ENCODE results near the gene ESPNL. TPM values are rescaled to one million over a fixed set of nuclear protein-coding genes. Genes with fewer than 3 reads are reported as not detected.
"Not testable (repeated sequence)": the region's sequence is repeated elsewhere in the genome, so short reads cannot be mapped to it uniquely, and the experiment has no call there.

Gene ESPNL
- total and polyA plus RNA-seq, 10 donors: 0.65 to 6.2 (median 1.7) TPM

GRCh38 chr2:238114851-238115660 is 14.9 kb downstream of the ESPNL start:
- peak; percentile 72 for DNase-seq
- Histone ChIP-seq H3K27me3 (replicated peaks in 1 of 7) (peaks cover 0 to 27% (median 0%) of the 10 kb centered on the region in 7 donors), H3K4me3 (no peak overlapping the region), H3K27ac (peak overlapping the region in 1 of 8 donors; percentile 43), H3K9me3 (peaks cover 7 to 30% (median 25%) of the 10 kb centered on the region in 8 donors), H3K4me1 (peaks cover 0 to 14% (median 0%) of the 10 kb centered on the region in 6 donors), H3K36me3 (no peaks in the 10 kb centered on the region)
- WGBS, 5 donors: 82 to 91% (median 86%) methylated on average over 18 to 32 of the region's 32 CpGs
- intact Hi-C loops (cut with DNase I; ENCODE audit: low total_unique reads): no loop called here
- TF ChIP-seq CTCF (IDR thresholded peaks at IDR 0.05 in 8 of 11, conservative IDR thresholded peaks at IDR 0.05 in 3 of 11): no peak
- TF ChIP-seq POLR2AphosphoS5 (IDR thresholded peaks at IDR 0.05): no peak
- TF ChIP-seq POLR2A (IDR thresholded peaks at IDR 0.05): no peak

- peaks cover 0 to 34% (median 0%) of the 10 kb centered on the region in 7 donors for H3K27me3 ChIP-seq (replicated peaks in 1 of 7)
- peaks cover 0 to 21% (median 0%) of the 10 kb centered on the region in 6 donors for H3K4me1 ChIP-seq
- H3K27ac ChIP-seq; H3K4me3 ChIP-seq; intact Hi-C loops (cut with DNase I; ENCODE audit: low total_unique reads); H3K36me3 ChIP-seq: not testable (repeated sequence)
- peaks cover 7 to 28% (median 25%) of the 10 kb centered on the region in 8 donors for H3K9me3 ChIP-seq
- DNase-seq: peak; percentile 34
- WGBS, 5 donors: 86 to 95% (median 93%) methylated on average over 12 of the region's 12 CpGs
These were observed 15.6 kb downstream of the ESPNL start for GRCh38 chr2:238115709-238116108.

- TF ChIP-seq POLR2AphosphoS5 (IDR thresholded peaks at IDR 0.05): no peak
- no peak for TF ChIP-seq POLR2A (IDR thresholded peaks at IDR 0.05)
- TF ChIP-seq CTCF (IDR thresholded peaks at IDR 0.05 in 8 of 11, conservative IDR thresholded peaks at IDR 0.05 in 3 of 11): no peak
- Histone ChIP-seq H3K4me3 (no peak overlapping the region), H3K27ac (no peak overlapping the region), H3K4me1 (peaks cover 0 to 21% (median 0%) of the 10 kb centered on the region in 6 donors), H3K36me3 (no peaks in the 10 kb centered on the region), H3K27me3 (replicated peaks in 1 of 7) (peaks cover 0 to 41% (median 0%) of the 10 kb centered on the region in 7 donors), H3K9me3 (peaks cover 7 to 22% (median 20%) of the 10 kb centered on the region in 8 donors)
- 86 to 93% (median 90%) methylated on average over 9 to 21 of the region's 21 CpGs for WGBS, 5 donors
- intact Hi-C loops (cut with DNase I; ENCODE audit: low total_unique reads): no loop called here
- DNase-seq: peak; percentile 64
These were observed 16.4 kb downstream of the ESPNL start for GRCh38 chr2:238116298-238117198.

GRCh38 chr2:238117199-238118154 is 17.3 kb downstream of the ESPNL start:
- DNase-seq: peak; percentile 52
- Histone ChIP-seq H3K4me1 (peaks cover 0 to 21% (median 0%) of the 10 kb centered on the region in 6 donors), H3K27ac (no peak overlapping the region), H3K27me3 (replicated peaks in 1 of 7) (peaks cover 0 to 41% (median 0%) of the 10 kb centered on the region in 7 donors), H3K9me3 (peaks cover 4 to 13% (median 11%) of the 10 kb centered on the region in 8 donors), H3K4me3 (no peak overlapping the region), H3K36me3 (no peaks in the 10 kb centered on the region)
- TF ChIP-seq POLR2AphosphoS5 (IDR thresholded peaks at IDR 0.05): no peak
- TF ChIP-seq POLR2A (IDR thresholded peaks at IDR 0.05): no peak
- TF ChIP-seq CTCF (IDR thresholded peaks at IDR 0.05 in 8 of 11, conservative IDR thresholded peaks at IDR 0.05 in 3 of 11): no peak
- 68 to 77% (median 73%) methylated on average over 10 to 11 of the region's 11 CpGs for WGBS, 5 donors
- intact Hi-C loops (cut with DNase I; ENCODE audit: low total_unique reads): no loop called here

Data from spleen (tissue), 11 donors.